Natural killer cell treated with Interleukin-12 subunit alpha and Interleukin-12 subunit beta and Interleukin-15 and Interleukin-18, amount 100 ng/mL, for 72 hours (primary cell): Measurements from ENCODE around the gene KLK15. TPM values are rescaled to one million over a fixed set of nuclear protein-coding genes. Genes with fewer than 3 reads are reported as not detected.

Experiments used
- ATAC-seq, 2 donors: fragments of 150-1000 bp; cut with Tn5 transposase in 1 of 2; sonication (Bioruptor Pico), chemical (Tn5 transposase) in 1 of 2; 2 replicates each; pipeline ENCODE4 v1.10.0; 2021
- DNase-seq: peaks from one replicate; pipeline ENCODE4 v3.0.0; 2022; ENCODE audit warnings: low spot score
- H3K27ac Mint-ChIP-seq, 2 donors: 1 replicate in 1 of 2; 2 replicates in 1 of 2; pipeline ENCODE4 v1.8.0; 2022; ENCODE audit warnings: mixed read lengths in 2 of 2, mild to moderate bottlenecking in 1 of 2, moderate library complexity in 1 of 2
- H3K27me3 Mint-ChIP-seq, 2 donors: 1 replicate in 1 of 2; 2 replicates in 1 of 2; pipeline ENCODE4 v1.8.0; 2022; ENCODE audit warnings: mixed read lengths in 2 of 2
- H3K36me3 Mint-ChIP-seq: one replicate; pipeline ENCODE4 v1.8.0; 2022; ENCODE audit warnings: mixed read lengths
- H3K4me1 Mint-ChIP-seq, 2 donors: 1 replicate in 1 of 2; 2 replicates in 1 of 2; pipeline ENCODE4 v1.8.0; 2022; ENCODE audit warnings: low read depth in 2 of 2, mixed read lengths in 2 of 2, mild to moderate bottlenecking in 1 of 2
- H3K4me3 Mint-ChIP-seq: one replicate; pipeline ENCODE4 v1.8.0; 2022; ENCODE audit warnings: mixed read lengths
- H3K9me3 Mint-ChIP-seq: 2 replicates; pipeline ENCODE4 v1.8.0; 2022; ENCODE audit warnings: mixed read lengths
- total RNA-seq, 2 donors: library from RNA; stranded (reverse); gene quantifications; one replicate each; pipeline ENCODE4 v1.2.3, GENCODE V29; 2022

Gene KLK15
- total RNA-seq, 2 donors from 2014 or later = not detected

- peaks cover 42 to 66% of the 10 kb centered on the region in 2 donors for H3K27me3 Mint-ChIP-seq
- DNase-seq (no peak), ATAC-seq (no peak)
- H3K36me3 Mint-ChIP-seq = no peaks in the 10 kb centered on the region
- no peaks in the 10 kb centered on the region for H3K4me1 Mint-ChIP-seq
- H3K4me3 Mint-ChIP-seq = no peak overlapping the region
- H3K27ac Mint-ChIP-seq = no peak overlapping the region
- H3K9me3 Mint-ChIP-seq = no peaks in the 10 kb centered on the region
Measured at GRCh38 chr19:50859849-50860248, 26.5 kb upstream of the KLK15 start.

GRCh38 chr19:50858886-50859285 lies 25.5 kb upstream of the KLK15 start:
- ATAC-seq = no peak
- peaks cover 47 to 71% of the 10 kb centered on the region in 2 donors for H3K27me3 Mint-ChIP-seq
- no peaks in the 10 kb centered on the region for H3K36me3 Mint-ChIP-seq

GRCh38 chr19:50857366-50857765 lies 24.0 kb upstream of the KLK15 start:
- no peak for ATAC-seq
- Mint-ChIP-seq H3K4me3 (no peak overlapping the region), H3K4me1 (no peaks in the 10 kb centered on the region), H3K27me3 (peaks cover 48 to 63% of the 10 kb centered on the region in 2 donors), H3K9me3 (no peaks in the 10 kb centered on the region), H3K27ac (no peak overlapping the region), H3K36me3 (no peaks in the 10 kb centered on the region)
- DNase-seq = no peak

More at GRCh38 chr19:50858886-50859285, 25.5 kb upstream of the KLK15 start:
- no peak for DNase-seq
- no peak overlapping the region for H3K4me3 Mint-ChIP-seq
- H3K4me1 Mint-ChIP-seq = no peaks in the 10 kb centered on the region
- no peak overlapping the region for H3K27ac Mint-ChIP-seq
- H3K9me3 Mint-ChIP-seq = no peaks in the 10 kb centered on the region

- Mint-ChIP-seq H3K4me1 (no peaks in the 10 kb centered on the region), H3K36me3 (no peaks in the 10 kb centered on the region), H3K27ac (no peak within 1 kb of the TSS), H3K27me3 (peaks cover 41 to 55% of the 10 kb centered on the region in 2 donors), H3K9me3 (no peaks in the 10 kb centered on the region), H3K4me3 (no peak within 1 kb of the TSS)
- ATAC-seq = no peak
- no peak for DNase-seq
Measured at GRCh38 chr19:50854636-50855410, 21.4 kb upstream of the KLK15 start, which contains the start of gene KLK3. Gene KLK3, plus strand, starts transcription at chr19:50854915. Its CDS starts 41 bp downstream, at chr19:50854956.

GRCh38 chr19:50851620-50852019 lies 18.2 kb upstream of the KLK15 start:
- DNase-seq (no peak), ATAC-seq (no peak)
- peaks cover 31 to 55% of the 10 kb centered on the region in 2 donors for H3K27me3 Mint-ChIP-seq
- no peaks in the 10 kb centered on the region for H3K36me3 Mint-ChIP-seq
- H3K4me1 Mint-ChIP-seq = no peaks in the 10 kb centered on the region
- no peak overlapping the region for H3K27ac Mint-ChIP-seq
- no peak overlapping the region for H3K4me3 Mint-ChIP-seq
- H3K9me3 Mint-ChIP-seq = no peaks in the 10 kb centered on the region

- Mint-ChIP-seq H3K4me3 (no peak overlapping the region), H3K27me3 (peaks cover 24 to 48% of the 10 kb centered on the region in 2 donors), H3K4me1 (no peaks in the 10 kb centered on the region), H3K36me3 (no peaks in the 10 kb centered on the region), H3K27ac (no peak overlapping the region), H3K9me3 (no peaks in the 10 kb centered on the region)
- no peak for ATAC-seq
- no peak for DNase-seq
Measured at GRCh38 chr19:50850738-50851137, 17.4 kb upstream of the KLK15 start.

GRCh38 chr19:50844296-50844935 lies 11.0 kb upstream of the KLK15 start:
- H3K9me3 Mint-ChIP-seq = peaks cover 6% of the 10 kb centered on the region
- H3K27ac Mint-ChIP-seq = no peak overlapping the region

GRCh38 chr19:50843701-50844221 lies 10.4 kb upstream of the KLK15 start:
- ATAC-seq = no peak
- peaks cover 6% of the 10 kb centered on the region for H3K9me3 Mint-ChIP-seq
- peaks cover 20 to 37% of the 10 kb centered on the region in 2 donors for H3K27me3 Mint-ChIP-seq
- no peak overlapping the region for H3K27ac Mint-ChIP-seq
- peaks cover 4% of the 10 kb centered on the region for H3K36me3 Mint-ChIP-seq
- DNase-seq = no peak
- H3K4me3 Mint-ChIP-seq = no peak overlapping the region
- no peaks in the 10 kb centered on the region for H3K4me1 Mint-ChIP-seq

More at GRCh38 chr19:50844296-50844935, 11.0 kb upstream of the KLK15 start:
- H3K4me1 Mint-ChIP-seq = no peaks in the 10 kb centered on the region
- DNase-seq (no peak), ATAC-seq (no peak)
- H3K4me3 Mint-ChIP-seq = no peak overlapping the region
- peaks cover 22 to 42% of the 10 kb centered on the region in 2 donors for H3K27me3 Mint-ChIP-seq
- H3K36me3 Mint-ChIP-seq = peaks cover 4% of the 10 kb centered on the region

GRCh38 chr19:50843205-50843604 lies 9.8 kb upstream of the KLK15 start:
- Mint-ChIP-seq H3K4me1 (peaks cover 0 to 2% of the 10 kb centered on the region in 2 donors), H3K4me3 (no peak overlapping the region), H3K36me3 (peaks cover 4% of the 10 kb centered on the region), H3K27me3 (peaks cover 21 to 31% of the 10 kb centered on the region in 2 donors), H3K27ac (no peak overlapping the region), H3K9me3 (peaks cover 6% of the 10 kb centered on the region)
- ATAC-seq (no peak), DNase-seq (no peak)

- no peak for ATAC-seq
- H3K36me3 Mint-ChIP-seq = peaks cover 4% of the 10 kb centered on the region
- peaks cover 6% of the 10 kb centered on the region for H3K9me3 Mint-ChIP-seq
- H3K27me3 Mint-ChIP-seq = peaks cover 26 to 36% of the 10 kb centered on the region in 2 donors
- peaks cover 0 to 7% of the 10 kb centered on the region in 2 donors for H3K4me1 Mint-ChIP-seq
- no peak for DNase-seq
- H3K27ac Mint-ChIP-seq = no peak overlapping the region
- no peak overlapping the region for H3K4me3 Mint-ChIP-seq
Measured at GRCh38 chr19:50842130-50842529, 8.8 kb upstream of the KLK15 start.

- Mint-ChIP-seq H3K4me1 (peaks cover 0 to 17% of the 10 kb centered on the region in 2 donors), H3K4me3 (no peak overlapping the region), H3K9me3 (peaks cover 6% of the 10 kb centered on the region), H3K36me3 (peaks cover 4% of the 10 kb centered on the region), H3K27ac (no peak overlapping the region), H3K27me3 (peaks cover 30 to 31% of the 10 kb centered on the region in 2 donors)
- ATAC-seq (no peak), DNase-seq (no peak)
Measured at GRCh38 chr19:50839712-50840655, 6.6 kb upstream of the KLK15 start.

- H3K27me3 Mint-ChIP-seq = peaks cover 24 to 25% of the 10 kb centered on the region in 2 donors
- DNase-seq = no peak
- peaks cover 1% of the 10 kb centered on the region for H3K36me3 Mint-ChIP-seq
Measured at GRCh38 chr19:50838239-50838638, 4.9 kb upstream of the KLK15 start.

GRCh38 chr19:50837300-50837699 lies 3.9 kb upstream of the KLK15 start:
- ATAC-seq (no peak), DNase-seq (no peak)
- H3K4me3 Mint-ChIP-seq = no peak overlapping the region
- H3K27ac Mint-ChIP-seq = no peak overlapping the region
- H3K27me3 Mint-ChIP-seq = peaks cover 30% of the 10 kb centered on the region in 2 donors
- H3K36me3 Mint-ChIP-seq = no peaks in the 10 kb centered on the region
- no peaks in the 10 kb centered on the region for H3K9me3 Mint-ChIP-seq
- peaks cover 0 to 17% of the 10 kb centered on the region in 2 donors for H3K4me1 Mint-ChIP-seq

More at GRCh38 chr19:50838239-50838638, 4.9 kb upstream of the KLK15 start:
- no peak for ATAC-seq
- no peak overlapping the region for H3K4me3 Mint-ChIP-seq
- peaks cover 2% of the 10 kb centered on the region for H3K9me3 Mint-ChIP-seq
- H3K27ac Mint-ChIP-seq = no peak overlapping the region
- peaks cover 0 to 17% of the 10 kb centered on the region in 2 donors for H3K4me1 Mint-ChIP-seq
